GM18505 (cell line): ENCODE results near the gene MEPE.
"Not testable (repeated sequence)": the region's sequence is repeated elsewhere in the genome, so short reads cannot be mapped to it uniquely, and the experiment has no call there.

ENCODE experiments used
- ATAC-seq: cut with Tn5 transposase; IDR thresholded peaks from one replicate; pipeline ENCODE4 v1.9.1; 2021; ENCODE audit not compliant: unreplicated experiment
- POLR2A ChIP-seq: IDR thresholded peaks from 4 replicates; pipeline ENCODE4 v1.6.1; 2011; ENCODE audit warnings: borderline replicate concordance; ENCODE audit not compliant: insufficient read depth, insufficient read length; ENCODE audit errors: extremely low read depth

MEPE gene

DNA sequence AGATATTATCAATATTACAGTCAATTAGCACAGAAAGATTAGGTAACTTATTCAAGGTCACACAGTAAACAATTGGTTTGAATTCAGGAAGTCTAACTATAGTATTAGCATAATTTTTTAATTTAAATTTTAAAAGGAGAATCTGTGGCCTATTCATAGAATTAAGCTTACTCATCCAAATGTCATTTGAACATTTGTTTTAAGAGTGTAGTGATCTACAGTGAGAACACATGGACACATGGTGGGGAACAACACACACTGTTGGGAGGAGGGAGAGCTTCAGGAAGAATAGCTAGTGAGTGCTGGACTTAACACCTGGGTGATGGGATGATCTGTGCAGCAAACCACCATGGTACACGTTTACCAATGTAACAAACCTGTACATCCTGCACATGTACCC is 48.3 kb downstream of the MEPE start:
- no peak for TF ChIP-seq POLR2A

DNA sequence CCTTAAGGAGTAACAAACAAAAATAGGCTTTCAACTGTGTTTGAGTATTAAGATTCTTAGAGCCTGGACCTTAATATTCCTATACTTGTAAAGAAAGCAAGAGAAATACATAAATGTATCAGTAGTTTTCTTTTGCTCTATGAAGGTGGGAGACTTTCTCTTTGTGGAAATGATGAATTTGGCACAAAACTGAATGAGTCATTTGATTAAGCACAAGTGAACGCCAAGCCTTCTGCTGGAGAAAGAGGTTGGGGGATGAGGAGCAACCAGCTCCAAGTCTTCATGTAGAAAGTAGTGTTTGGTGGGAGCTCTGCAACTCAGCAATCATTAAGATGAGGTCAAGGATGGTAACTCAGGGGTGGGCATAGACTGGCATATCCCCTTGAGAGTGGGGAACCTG is 49.6 kb downstream of the MEPE start:
- ATAC-seq: no peak
- no peak for TF ChIP-seq POLR2A

More for the DNA sequence above, 48.3 kb downstream of the MEPE start:
- no peak for ATAC-seq

DNA sequence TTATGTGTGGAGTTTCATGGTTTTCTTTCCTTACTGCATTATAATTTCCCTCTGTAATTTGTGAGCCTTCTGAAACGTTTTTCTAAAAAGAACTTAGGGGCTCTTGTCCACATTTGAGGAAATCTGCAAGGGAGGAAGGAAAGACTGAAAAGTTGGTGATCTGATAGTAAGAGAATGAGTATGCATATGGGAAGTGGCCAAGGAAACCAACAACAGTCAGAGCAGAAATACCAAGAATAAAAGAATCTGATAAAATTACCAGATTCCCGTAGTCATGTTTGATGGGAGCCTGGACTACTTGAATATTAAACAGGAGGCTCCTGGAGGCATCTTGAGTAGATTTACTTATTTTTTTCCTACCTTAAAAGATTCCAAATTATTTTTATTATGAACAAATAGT is 50.1 kb downstream of the MEPE start:
- ATAC-seq: no peak
- TF ChIP-seq POLR2A: no peak

DNA sequence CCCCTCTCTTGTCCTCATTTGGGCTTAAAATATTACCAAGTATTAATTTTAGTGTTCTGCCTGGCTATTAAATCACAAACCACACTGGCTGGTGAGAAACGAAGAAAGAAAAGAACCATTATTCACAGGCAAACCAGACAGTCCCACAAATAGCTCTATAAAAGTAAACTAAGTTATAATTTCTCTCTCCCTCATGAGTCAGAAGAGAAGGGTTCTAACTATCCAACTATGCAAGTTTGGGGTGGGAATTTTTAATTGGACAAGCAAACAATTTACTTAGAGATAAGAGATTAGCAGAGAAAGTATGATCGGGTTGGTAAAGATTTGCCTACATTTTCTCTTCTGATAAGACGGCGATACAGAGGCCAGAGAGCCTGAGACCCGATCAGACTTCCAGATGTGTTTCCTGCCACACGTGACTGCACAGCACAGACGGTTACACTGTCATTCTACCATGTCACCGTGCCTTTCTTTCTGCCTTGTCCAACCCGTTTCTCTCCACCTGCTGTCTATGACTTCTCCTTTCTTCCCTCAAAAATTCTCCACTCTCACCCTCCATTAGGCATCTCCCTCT is 52.3 kb downstream of the MEPE start:
- TF ChIP-seq POLR2A: no peak
- ATAC-seq: no peak

DNA sequence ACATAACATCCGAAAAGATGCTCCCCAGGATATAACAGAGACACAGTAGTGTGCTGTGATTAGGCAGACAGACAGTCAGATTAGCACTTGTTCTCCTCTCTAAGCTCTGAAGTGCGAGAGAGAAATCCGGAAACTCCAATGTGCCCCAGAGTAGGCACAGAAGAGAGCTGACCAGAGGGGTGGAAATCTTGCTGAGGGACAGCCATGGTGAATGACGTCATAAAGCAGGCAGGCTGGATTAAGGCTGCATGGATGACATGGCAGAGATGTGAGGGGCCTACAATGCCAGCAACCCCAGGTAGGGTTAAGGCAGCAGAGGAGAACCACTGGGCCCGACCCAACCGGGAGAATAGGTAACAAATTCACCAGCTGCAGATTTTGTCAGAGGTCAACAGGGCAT is 53.3 kb downstream of the MEPE start:
- no peak for TF ChIP-seq POLR2A
- no peak for ATAC-seq

DNA sequence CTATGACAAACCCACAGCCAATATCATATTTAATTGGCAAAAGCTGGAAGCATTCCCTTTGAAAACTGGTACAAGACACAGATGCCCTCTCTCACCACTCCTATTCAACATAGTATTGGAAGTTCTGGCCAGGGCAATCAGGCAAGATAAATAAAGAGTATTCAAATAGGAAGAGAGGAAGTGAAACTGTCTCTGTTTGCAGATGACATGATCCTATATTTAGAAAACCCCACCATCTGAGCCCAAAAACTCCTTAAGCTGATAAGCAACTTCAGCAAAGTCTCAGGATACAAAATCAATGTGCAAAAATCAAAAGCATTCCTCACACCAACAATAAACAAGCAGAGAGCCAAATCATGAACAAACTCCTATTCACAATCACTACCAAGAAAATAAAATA is 58.0 kb downstream of the MEPE start:
- ATAC-seq: not testable (repeated sequence)

DNA sequence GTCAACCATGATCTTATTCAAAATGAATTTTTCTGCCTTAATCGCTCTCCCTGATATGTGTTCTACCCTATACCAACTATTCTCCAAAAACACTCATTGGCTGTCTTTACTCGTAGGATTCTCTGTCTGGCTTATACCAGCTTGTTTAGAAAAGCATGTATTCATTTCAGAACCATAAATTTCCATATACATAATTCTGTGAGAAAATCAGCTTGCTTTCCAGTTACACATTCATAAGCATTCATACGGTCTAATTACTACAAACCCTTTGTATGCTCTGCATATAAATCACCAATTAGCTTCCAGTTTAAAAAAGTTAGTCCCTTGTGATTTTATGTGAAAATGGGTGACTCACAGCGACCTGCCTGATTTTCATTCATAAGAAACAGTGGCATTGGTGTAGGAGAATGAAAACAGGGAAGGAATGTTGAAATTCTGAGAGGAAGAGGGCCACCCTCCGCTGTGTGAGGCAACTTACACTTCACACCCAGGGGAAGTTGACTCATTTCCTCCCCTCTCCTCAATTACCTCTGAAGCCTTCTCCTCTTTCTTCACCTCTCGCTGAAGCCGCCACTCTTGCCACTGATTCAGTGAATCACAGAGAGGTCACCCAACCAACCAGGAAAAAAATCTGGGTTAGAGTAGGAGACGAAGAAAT is 63.3 kb downstream of the MEPE start:
- no peak for TF ChIP-seq POLR2A
- ATAC-seq: no peak
